ENCODE results near the gene INTS7. TPM values are rescaled to one million over a fixed set of nuclear protein-coding genes. Genes with fewer than 3 reads are reported as not detected.
"Not testable (repeated sequence)": the region's sequence is repeated elsewhere in the genome, so short reads cannot be mapped to it uniquely, and the experiment has no call there.

INTS7 gene
- total RNA-seq, 4 donors from 2014 or later, result 8.5 to 26.2 (median 11.4) TPM

DNA sequence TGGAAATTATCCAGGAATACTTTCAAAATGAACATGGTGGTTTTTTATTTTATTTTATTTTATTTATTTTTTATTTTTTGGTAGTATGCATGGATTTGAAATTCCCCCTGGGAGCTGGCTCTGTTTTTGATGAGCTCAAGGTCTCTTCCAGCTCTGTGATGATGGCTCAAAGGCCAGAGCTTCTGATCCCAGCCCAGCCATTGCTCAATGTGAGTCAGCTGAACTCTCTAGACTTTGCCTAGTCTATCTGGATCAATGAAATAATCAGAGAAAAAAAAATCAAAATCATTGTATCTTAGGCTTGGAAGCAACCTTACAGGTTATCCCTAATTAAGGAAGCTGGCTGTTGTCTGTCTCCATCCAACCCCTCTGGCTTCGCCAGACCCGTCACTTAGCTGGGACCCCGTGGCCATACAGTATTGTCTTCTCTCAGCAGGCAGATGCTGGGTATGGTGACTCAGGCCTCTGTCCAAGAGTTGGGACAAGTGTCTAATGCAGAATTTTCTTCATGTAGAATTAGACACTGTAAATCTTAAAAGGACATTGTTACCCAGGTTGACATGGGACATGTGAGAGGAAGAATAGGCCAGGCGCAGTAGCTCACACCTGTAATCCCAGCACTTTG, 114.6 kb downstream of the INTS7 start:
- no peak for DNase-seq
- H3K36me3 ChIP-seq, result no peaks in the 10 kb centered on the region
- no peak overlapping the region for H3K27ac ChIP-seq

DNA sequence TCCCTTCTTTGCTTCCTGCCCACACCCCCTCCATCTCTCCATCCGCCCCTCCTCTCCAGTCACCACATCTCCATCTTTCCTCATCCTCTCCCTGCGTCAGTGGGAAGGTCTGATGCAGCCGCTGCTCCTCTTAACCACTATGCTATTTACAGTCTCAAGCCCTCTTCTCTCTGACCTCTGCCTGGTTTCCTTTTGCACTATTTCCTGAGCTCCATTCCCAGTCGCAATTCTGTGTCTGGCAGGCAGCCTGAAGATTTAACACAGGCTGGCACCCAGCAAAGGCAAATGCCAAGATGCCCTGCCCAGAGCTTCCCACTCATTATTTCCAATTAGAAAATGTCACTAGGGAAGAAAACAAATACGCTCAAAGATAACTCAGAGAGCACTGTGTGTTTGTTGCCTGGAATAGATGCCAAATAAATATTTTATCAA, 115.2 kb downstream of the INTS7 start:
- no peak overlapping the region for H3K27ac ChIP-seq
- no peaks in the 10 kb centered on the region for H3K9me3 ChIP-seq
- no peak overlapping the region for H3K4me3 ChIP-seq
- H3K36me3 ChIP-seq, result no peaks in the 10 kb centered on the region
- TF ChIP-seq POLR2A (IDR thresholded peaks at IDR 0.05), result no peak
- TF ChIP-seq, protein P1, sequence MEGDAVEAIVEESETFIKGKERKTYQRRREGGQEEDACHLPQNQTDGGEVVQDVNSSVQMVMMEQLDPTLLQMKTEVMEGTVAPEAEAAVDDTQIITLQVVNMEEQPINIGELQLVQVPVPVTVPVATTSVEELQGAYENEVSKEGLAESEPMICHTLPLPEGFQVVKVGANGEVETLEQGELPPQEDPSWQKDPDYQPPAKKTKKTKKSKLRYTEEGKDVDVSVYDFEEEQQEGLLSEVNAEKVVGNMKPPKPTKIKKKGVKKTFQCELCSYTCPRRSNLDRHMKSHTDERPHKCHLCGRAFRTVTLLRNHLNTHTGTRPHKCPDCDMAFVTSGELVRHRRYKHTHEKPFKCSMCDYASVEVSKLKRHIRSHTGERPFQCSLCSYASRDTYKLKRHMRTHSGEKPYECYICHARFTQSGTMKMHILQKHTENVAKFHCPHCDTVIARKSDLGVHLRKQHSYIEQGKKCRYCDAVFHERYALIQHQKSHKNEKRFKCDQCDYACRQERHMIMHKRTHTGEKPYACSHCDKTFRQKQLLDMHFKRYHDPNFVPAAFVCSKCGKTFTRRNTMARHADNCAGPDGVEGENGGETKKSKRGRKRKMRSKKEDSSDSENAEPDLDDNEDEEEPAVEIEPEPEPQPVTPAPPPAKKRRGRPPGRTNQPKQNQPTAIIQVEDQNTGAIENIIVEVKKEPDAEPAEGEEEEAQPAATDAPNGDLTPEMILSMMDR (IDR thresholded peaks at IDR 0.05), result no peak
- intact Hi-C loops (cut with DNase I; ENCODE audit: low total_unique reads), result no loop called here
- DNase-seq, result no peak
- H3K4me1 ChIP-seq, result no peaks in the 10 kb centered on the region
- no peaks in the 10 kb centered on the region for H3K27me3 ChIP-seq

More for the DNA sequence above, 114.6 kb downstream of the INTS7 start:
- no peak for TF ChIP-seq POLR2A (IDR thresholded peaks at IDR 0.05)
- TF ChIP-seq, protein P1 (IDR thresholded peaks at IDR 0.05), result no peak
- Histone ChIP-seq H3K9me3 (no peaks in the 10 kb centered on the region), H3K4me3 (no peak overlapping the region), H3K27me3 (no peaks in the 10 kb centered on the region), H3K4me1 (no peaks in the 10 kb centered on the region)
- intact Hi-C loops (cut with DNase I; ENCODE audit: low total_unique reads), result no loop called here

DNA sequence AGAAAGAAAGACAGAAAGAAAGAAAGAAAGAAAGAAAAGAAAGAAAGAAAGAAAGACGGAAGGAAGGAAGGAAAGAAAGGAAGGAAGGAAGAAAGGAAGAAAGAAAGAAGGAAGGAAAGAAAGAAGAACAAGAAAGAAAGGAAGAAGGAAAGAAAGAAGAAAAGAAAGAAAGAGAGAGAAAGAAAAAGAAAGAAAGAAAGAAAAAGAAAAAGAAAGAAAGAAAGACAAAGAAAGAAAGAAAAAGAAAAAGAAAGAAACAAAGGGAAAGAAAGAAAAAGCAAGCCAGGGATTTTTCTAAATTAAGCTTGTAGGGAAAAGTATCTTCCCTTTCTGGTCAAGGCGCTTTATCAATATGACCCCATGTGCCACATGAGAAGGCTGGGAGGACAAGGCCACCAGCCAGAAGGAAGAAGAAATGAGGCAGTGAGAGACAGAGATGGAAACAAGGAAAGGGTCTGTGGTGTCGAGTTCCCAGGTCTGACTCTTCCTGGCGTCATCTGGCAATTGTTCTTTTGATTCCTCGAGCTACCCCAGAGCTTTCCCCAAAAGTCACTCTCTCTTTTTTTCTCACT, 116.4 kb downstream of the INTS7 start:
- intact Hi-C loops (cut with DNase I; ENCODE audit: low total_unique reads), result no loop called here

DNA sequence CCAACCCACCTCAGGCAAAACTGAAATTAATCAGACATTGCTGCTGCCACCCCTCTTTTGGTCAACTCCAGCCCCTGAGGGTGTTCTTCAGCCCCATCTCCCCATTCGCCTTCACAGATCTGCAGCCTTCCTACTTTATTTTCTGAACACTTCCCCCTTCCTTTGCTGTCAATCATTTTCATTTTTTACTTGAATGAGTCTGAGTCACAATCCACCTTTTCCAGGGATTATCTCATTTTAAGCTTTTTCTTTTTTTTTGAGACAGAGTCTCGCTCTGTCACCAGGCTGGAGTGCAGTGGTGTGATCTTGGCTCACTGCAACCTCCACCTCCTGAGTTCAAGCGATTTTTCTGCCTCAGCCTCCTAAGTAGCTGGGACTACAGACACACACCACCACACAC, 118.9 kb downstream of the INTS7 start:
- H3K4me3 ChIP-seq; DNase-seq; H3K27me3 ChIP-seq; H3K9me3 ChIP-seq; intact Hi-C loops (cut with DNase I; ENCODE audit: low total_unique reads); H3K36me3 ChIP-seq; H3K27ac ChIP-seq; H3K4me1 ChIP-seq: not testable (repeated sequence)

More for the DNA sequence above, 116.4 kb downstream of the INTS7 start:
- no peak overlapping the region for H3K27ac ChIP-seq
- TF ChIP-seq, protein P1 (IDR thresholded peaks at IDR 0.05), result no peak
- no peak for TF ChIP-seq POLR2A (IDR thresholded peaks at IDR 0.05)
- H3K9me3 ChIP-seq, result no peaks in the 10 kb centered on the region
- DNase-seq, result no peak
- no peak overlapping the region for H3K4me3 ChIP-seq
- no peaks in the 10 kb centered on the region for H3K36me3 ChIP-seq
- H3K27me3 ChIP-seq, result no peaks in the 10 kb centered on the region
- H3K4me1 ChIP-seq, result no peaks in the 10 kb centered on the region

DNA sequence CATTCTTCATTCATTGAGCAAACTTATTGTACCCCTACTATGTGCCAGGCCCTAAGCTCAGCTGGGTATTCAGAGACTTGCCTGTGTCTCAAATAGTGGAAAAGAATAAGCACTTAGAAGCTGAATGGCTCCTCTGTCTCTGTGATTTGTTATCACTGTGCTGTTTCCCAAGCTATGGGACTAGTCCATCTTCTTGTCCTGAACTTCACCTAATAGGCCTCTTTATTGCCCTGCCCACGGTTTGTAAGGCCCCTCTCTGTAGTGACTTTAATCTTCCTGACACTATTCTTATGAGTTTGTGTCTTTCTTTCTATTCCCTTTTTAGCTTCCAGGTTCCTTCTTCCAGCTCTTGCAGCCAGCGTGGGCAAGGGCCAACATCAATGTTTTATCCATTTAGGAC, 119.4 kb downstream of the INTS7 start:
- intact Hi-C loops (cut with DNase I; ENCODE audit: low total_unique reads), result no loop called here
- TF ChIP-seq, protein P1 (IDR thresholded peaks at IDR 0.05), result no peak
- no peak for TF ChIP-seq POLR2A (IDR thresholded peaks at IDR 0.05)
- no peaks in the 10 kb centered on the region for H3K27me3 ChIP-seq

More for the DNA sequence above, 119.4 kb downstream of the INTS7 start:
- H3K4me3 ChIP-seq, result no peak overlapping the region
- no peak overlapping the region for H3K27ac ChIP-seq
- DNase-seq, result no peak
- H3K9me3 ChIP-seq, result no peaks in the 10 kb centered on the region
- H3K36me3 ChIP-seq, result no peaks in the 10 kb centered on the region
- no peaks in the 10 kb centered on the region for H3K4me1 ChIP-seq
